HG03159 (cell line): ENCODE data around the gene ABCA13.

Source experiments
- ATAC-seq: cut with Tn5 transposase; IDR thresholded peaks from one replicate; pipeline ENCODE4 v1.9.1; 2021; ENCODE audit warnings: mild to moderate bottlenecking, moderate library complexity; ENCODE audit not compliant: unreplicated experiment

ABCA13 gene

GRCh38 chr7:48502021-48502420 lies 330.8 kb downstream of the ABCA13 start:
- no peak for ATAC-seq

GRCh38 chr7:48505051-48505450 lies 333.8 kb downstream of the ABCA13 start:
- no peak for ATAC-seq

- no peak for ATAC-seq
Measured at GRCh38 chr7:48505466-48505865, 334.2 kb downstream of the ABCA13 start.

- ATAC-seq: no peak
Measured at GRCh38 chr7:48506569-48506968, 335.3 kb downstream of the ABCA13 start.

GRCh38 chr7:48511080-48511479 lies 339.8 kb downstream of the ABCA13 start:
- ATAC-seq: no peak

- ATAC-seq: no peak
Measured at GRCh38 chr7:48512892-48513291, 341.6 kb downstream of the ABCA13 start.

- ATAC-seq: no peak
Measured at GRCh38 chr7:48515171-48515570, 343.9 kb downstream of the ABCA13 start.

- ATAC-seq: no peak
Measured at GRCh38 chr7:48518092-48518491, 346.8 kb downstream of the ABCA13 start.

GRCh38 chr7:48522692-48523091 lies 351.4 kb downstream of the ABCA13 start:
- no peak for ATAC-seq

- ATAC-seq: no peak
Measured at GRCh38 chr7:48525736-48526732, 354.8 kb downstream of the ABCA13 start.

- no peak for ATAC-seq
Measured at GRCh38 chr7:48528646-48529045, 357.4 kb downstream of the ABCA13 start.

- ATAC-seq: no peak
Measured at GRCh38 chr7:48537561-48537960, 366.3 kb downstream of the ABCA13 start.

GRCh38 chr7:48540746-48541145 lies 369.5 kb downstream of the ABCA13 start:
- no peak for ATAC-seq

GRCh38 chr7:48548667-48549066 lies 377.4 kb downstream of the ABCA13 start:
- no peak for ATAC-seq

- no peak for ATAC-seq
Measured at GRCh38 chr7:48551652-48552051, 380.4 kb downstream of the ABCA13 start.

GRCh38 chr7:48563334-48563733 lies 392.1 kb downstream of the ABCA13 start:
- ATAC-seq: no peak

- ATAC-seq: no peak
Measured at GRCh38 chr7:48575516-48575915, 404.3 kb downstream of the ABCA13 start.

GRCh38 chr7:48587475-48587874 lies 416.2 kb downstream of the ABCA13 start:
- ATAC-seq: no peak

GRCh38 chr7:48594349-48594748 lies 423.1 kb downstream of the ABCA13 start:
- ATAC-seq: no peak

- ATAC-seq: no peak
Measured at GRCh38 chr7:48595756-48596155, 424.5 kb downstream of the ABCA13 start.

- no peak for ATAC-seq
Measured at GRCh38 chr7:48610705-48611104, 439.4 kb downstream of the ABCA13 start.

GRCh38 chr7:48611993-48612392 lies 440.7 kb downstream of the ABCA13 start:
- ATAC-seq: no peak

GRCh38 chr7:48617508-48617907 lies 446.2 kb downstream of the ABCA13 start:
- no peak for ATAC-seq
